ENCODE measurements around the gene MYL12B. TPM values are rescaled to one million over a fixed set of nuclear protein-coding genes. Genes with fewer than 3 reads are reported as not detected.

Gene MYL12B
- polyA plus RNA-seq, 2 of the 4 experiments (the other 2 are of a cell fraction), result 419 to 498 TPM

DNA sequence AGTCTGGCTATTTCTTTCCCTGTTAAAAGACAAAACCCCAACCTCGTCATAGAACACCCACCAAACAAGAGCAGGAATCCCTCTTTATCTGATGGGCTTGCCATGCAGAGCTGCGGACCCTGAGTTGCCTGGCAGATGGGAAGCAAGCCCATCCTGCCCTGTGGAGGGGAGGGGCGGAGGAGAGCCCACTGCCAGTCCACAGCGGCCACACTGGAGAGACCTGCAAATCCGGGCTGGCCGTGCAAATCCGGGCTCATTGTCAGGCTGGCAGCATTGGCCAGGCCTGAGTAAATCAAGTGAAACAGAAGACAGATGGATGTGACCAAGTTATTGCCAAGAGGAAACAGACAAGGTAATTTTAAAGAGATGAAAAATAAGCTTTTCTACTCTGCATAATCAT is 22.0 kb downstream of the MYL12B start:
- ATAC-seq, result no peak
- 93% methylated on average over 2 of the region's 7 CpGs for WGBS (ENCODE audit: missing lambda C conversion rate)
- no peaks in the 10 kb centered on the region for H3K9me3 ChIP-seq
- peak overlapping the region; percentile 86 to 89 for H3K27ac ChIP-seq
- TF ChIP-seq ZFP36 (IDR thresholded peaks at IDR 0.05; ENCODE audit: borderline replicate concordance, partially characterized antibody) (no peak), PHF8 (IDR thresholded peaks at IDR 0.05; ENCODE audit: borderline replicate concordance, low read depth) (no peak), BHLHE40 (IDR thresholded peaks at IDR 0.05; ENCODE audit: low read depth, low read length) (no peak), FOXS1 (CRISPR knock-in tag; IDR thresholded peaks at IDR 0.05) (no peak), EHMT2 (IDR thresholded peaks at IDR 0.05; ENCODE audit: low read depth) (no peak), TP53 (CRISPR knock-in tag; IDR thresholded peaks at IDR 0.05) (no peak), CEBPB (IDR thresholded peaks at IDR 0.05) (no peak), HEYL (CRISPR knock-in tag; IDR thresholded peaks at IDR 0.05) (no peak), JUNB (IDR thresholded peaks at IDR 0.05) (no peak), MYC (IDR thresholded peaks at IDR 0.05; ENCODE audit: borderline replicate concordance, low read length) (no peak), ZNF302 (CRISPR knock-in tag; IDR thresholded peaks at IDR 0.05) (no peak)
- TF ChIP-seq, protein P1, sequence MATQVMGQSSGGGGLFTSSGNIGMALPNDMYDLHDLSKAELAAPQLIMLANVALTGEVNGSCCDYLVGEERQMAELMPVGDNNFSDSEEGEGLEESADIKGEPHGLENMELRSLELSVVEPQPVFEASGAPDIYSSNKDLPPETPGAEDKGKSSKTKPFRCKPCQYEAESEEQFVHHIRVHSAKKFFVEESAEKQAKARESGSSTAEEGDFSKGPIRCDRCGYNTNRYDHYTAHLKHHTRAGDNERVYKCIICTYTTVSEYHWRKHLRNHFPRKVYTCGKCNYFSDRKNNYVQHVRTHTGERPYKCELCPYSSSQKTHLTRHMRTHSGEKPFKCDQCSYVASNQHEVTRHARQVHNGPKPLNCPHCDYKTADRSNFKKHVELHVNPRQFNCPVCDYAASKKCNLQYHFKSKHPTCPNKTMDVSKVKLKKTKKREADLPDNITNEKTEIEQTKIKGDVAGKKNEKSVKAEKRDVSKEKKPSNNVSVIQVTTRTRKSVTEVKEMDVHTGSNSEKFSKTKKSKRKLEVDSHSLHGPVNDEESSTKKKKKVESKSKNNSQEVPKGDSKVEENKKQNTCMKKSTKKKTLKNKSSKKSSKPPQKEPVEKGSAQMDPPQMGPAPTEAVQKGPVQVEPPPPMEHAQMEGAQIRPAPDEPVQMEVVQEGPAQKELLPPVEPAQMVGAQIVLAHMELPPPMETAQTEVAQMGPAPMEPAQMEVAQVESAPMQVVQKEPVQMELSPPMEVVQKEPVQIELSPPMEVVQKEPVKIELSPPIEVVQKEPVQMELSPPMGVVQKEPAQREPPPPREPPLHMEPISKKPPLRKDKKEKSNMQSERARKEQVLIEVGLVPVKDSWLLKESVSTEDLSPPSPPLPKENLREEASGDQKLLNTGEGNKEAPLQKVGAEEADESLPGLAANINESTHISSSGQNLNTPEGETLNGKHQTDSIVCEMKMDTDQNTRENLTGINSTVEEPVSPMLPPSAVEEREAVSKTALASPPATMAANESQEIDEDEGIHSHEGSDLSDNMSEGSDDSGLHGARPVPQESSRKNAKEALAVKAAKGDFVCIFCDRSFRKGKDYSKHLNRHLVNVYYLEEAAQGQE (IDR thresholded peaks at IDR 0.05), result no peak
- TF ChIP-seq, protein P2, sequence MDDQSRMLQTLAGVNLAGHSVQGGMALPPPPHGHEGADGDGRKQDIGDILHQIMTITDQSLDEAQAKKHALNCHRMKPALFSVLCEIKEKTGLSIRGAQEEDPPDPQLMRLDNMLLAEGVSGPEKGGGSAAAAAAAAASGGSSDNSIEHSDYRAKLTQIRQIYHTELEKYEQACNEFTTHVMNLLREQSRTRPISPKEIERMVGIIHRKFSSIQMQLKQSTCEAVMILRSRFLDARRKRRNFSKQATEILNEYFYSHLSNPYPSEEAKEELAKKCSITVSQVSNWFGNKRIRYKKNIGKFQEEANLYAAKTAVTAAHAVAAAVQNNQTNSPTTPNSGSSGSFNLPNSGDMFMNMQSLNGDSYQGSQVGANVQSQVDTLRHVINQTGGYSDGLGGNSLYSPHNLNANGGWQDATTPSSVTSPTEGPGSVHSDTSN (IDR thresholded peaks at IDR 0.05), result no peak
- TF ChIP-seq, protein P3, sequence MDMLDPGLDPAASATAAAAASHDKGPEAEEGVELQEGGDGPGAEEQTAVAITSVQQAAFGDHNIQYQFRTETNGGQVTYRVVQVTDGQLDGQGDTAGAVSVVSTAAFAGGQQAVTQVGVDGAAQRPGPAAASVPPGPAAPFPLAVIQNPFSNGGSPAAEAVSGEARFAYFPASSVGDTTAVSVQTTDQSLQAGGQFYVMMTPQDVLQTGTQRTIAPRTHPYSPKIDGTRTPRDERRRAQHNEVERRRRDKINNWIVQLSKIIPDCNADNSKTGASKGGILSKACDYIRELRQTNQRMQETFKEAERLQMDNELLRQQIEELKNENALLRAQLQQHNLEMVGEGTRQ (IDR thresholded peaks at IDR 0.05), result no peak
- TF ChIP-seq, protein P4, sequence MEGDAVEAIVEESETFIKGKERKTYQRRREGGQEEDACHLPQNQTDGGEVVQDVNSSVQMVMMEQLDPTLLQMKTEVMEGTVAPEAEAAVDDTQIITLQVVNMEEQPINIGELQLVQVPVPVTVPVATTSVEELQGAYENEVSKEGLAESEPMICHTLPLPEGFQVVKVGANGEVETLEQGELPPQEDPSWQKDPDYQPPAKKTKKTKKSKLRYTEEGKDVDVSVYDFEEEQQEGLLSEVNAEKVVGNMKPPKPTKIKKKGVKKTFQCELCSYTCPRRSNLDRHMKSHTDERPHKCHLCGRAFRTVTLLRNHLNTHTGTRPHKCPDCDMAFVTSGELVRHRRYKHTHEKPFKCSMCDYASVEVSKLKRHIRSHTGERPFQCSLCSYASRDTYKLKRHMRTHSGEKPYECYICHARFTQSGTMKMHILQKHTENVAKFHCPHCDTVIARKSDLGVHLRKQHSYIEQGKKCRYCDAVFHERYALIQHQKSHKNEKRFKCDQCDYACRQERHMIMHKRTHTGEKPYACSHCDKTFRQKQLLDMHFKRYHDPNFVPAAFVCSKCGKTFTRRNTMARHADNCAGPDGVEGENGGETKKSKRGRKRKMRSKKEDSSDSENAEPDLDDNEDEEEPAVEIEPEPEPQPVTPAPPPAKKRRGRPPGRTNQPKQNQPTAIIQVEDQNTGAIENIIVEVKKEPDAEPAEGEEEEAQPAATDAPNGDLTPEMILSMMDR (IDR thresholded peaks at IDR 0.05), result no peak
- ChIA-PET POLR2A (interaction anchor here (1.2 kb wide), 1 partner anchor 170 kb away, joined by 3 read pairs; no protein-coding TSS in a partner anchor), CTCF (interaction anchor here (1.1 to 3.6 kb wide), 6 partner anchors 13 to 488 kb away, joined by 3 to 26 read pairs (median 4); no protein-coding TSS in a partner anchor)
- no peak overlapping the region for H3K4me2 ChIP-seq
- peaks cover 13% of the 10 kb centered on the region for H3K4me1 ChIP-seq
- no peak overlapping the region for H3K4me3 ChIP-seq
- no peak for DNase-seq (ENCODE audit: low read depth in 1 of 2, low spot score in 1 of 2)
- no peak for FAIRE-seq

DNA sequence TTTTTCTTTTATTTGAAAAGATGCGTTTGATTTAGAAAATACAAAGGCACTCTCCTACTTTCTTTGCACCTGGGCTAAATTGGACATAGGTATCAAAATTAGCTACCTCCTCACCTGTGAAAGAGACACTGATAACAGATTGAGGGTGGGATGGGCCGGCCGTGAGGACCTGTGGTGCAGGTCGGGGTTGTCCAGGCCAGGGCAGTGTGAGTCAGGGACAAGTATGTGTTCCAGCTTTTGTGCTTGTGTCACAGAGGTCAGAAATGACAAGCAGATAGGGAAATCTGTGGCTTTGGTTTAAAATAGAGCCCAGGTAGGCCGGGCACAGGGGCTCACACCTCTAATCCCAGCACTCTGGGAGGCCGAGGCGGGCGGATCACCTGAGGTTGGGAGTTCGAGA is 22.6 kb downstream of the MYL12B start:
- H3K4me2 ChIP-seq, result no peak overlapping the region
- H3K9me3 ChIP-seq, result no peaks in the 10 kb centered on the region
- ATAC-seq (no peak), DNase-seq (ENCODE audit: low read depth in 1 of 2, low spot score in 1 of 2) (no peak), FAIRE-seq (no peak)
- peaks cover 13% of the 10 kb centered on the region for H3K4me1 ChIP-seq
- CTCF ChIA-PET, result interaction anchor here (1.5 to 3.6 kb wide), 3 partner anchors 13 to 381 kb away, joined by 4 to 26 read pairs (median 5); no protein-coding TSS in a partner anchor
- no peak overlapping the region for H3K4me3 ChIP-seq
- 100% methylated on average over 7 of the region's 9 CpGs for WGBS (ENCODE audit: missing lambda C conversion rate)
- no peak for TF ChIP-seq POLR2AphosphoS2 (conservative IDR thresholded peaks at IDR 0.05; ENCODE audit: low read length)
- TF ChIP-seq, protein P1 (IDR thresholded peaks at IDR 0.05), result no peak
- no peak for TF ChIP-seq HEYL (CRISPR knock-in tag; IDR thresholded peaks at IDR 0.05)
- TF ChIP-seq HDAC2 (IDR thresholded peaks at IDR 0.05), result no peak
- TF ChIP-seq CBX8 (IDR thresholded peaks at IDR 0.05), result no peak
- TF ChIP-seq BHLHE40 (IDR thresholded peaks at IDR 0.05; ENCODE audit: low read depth, low read length), result no peak
- no peak for TF ChIP-seq FOSL2 (IDR thresholded peaks at IDR 0.05)
- TF ChIP-seq FOSL2 (CRISPR knock-in tag; IDR thresholded peaks at IDR 0.05), result no peak
- POLR2A ChIA-PET, result no interaction called here
- peak overlapping the region in 1 of 2 experiments; percentile 89; a peak in 4 of 6 replicates for H3K27ac ChIP-seq
